Measurements from ENCODE around the gene MT3.

Gene MT3

GRCh38 chr16:56589141-56590039, at the start of gene MT3:
MT3 (plus strand) TSS chr16:56589528; CDS start chr16:56589591, 63 bp downstream.
- Histone ChIP-seq H3K36me3 (replicated peaks) (no peaks in the 10 kb centered on the region), H3K4me3 (ENCODE audit: low read depth, low read length) (peak within 1 kb of the TSS; percentile 27), H3K27me3 (replicated peaks) (peaks cover 23% of the 10 kb centered on the region), H3K27ac (no peak within 1 kb of the TSS)
- in situ Hi-C loops (cut with HindIII; ENCODE audit: low pct_ligation_motif_present, low sequenced_read_pairs): no loop called here
- no peak for DNase-seq
- no peak for TF ChIP-seq CTCF (IDR thresholded peaks at IDR 0.05; ENCODE audit: low read depth, low read length, missing control alignments)

GRCh38 chr16:56539656-56540055, 49.7 kb upstream of the MT3 start:
- Histone ChIP-seq H3K36me3 (replicated peaks) (no peaks in the 10 kb centered on the region), H3K27me3 (replicated peaks) (no peaks in the 10 kb centered on the region), H3K4me3 (ENCODE audit: low read depth, low read length) (no peak overlapping the region), H3K27ac (no peak overlapping the region)
- DNase-seq: no peak
- no peak for TF ChIP-seq CTCF (IDR thresholded peaks at IDR 0.05; ENCODE audit: low read depth, low read length, missing control alignments)
- in situ Hi-C loops (cut with HindIII; ENCODE audit: low pct_ligation_motif_present, low sequenced_read_pairs): no loop called here

- no peak for DNase-seq
- in situ Hi-C loops (cut with HindIII; ENCODE audit: low pct_ligation_motif_present, low sequenced_read_pairs): no loop called here
- Histone ChIP-seq H3K4me3 (ENCODE audit: low read depth, low read length) (no peak overlapping the region), H3K27me3 (replicated peaks) (no peaks in the 10 kb centered on the region), H3K27ac (no peak overlapping the region), H3K36me3 (replicated peaks) (no peaks in the 10 kb centered on the region)
- no peak for TF ChIP-seq CTCF (IDR thresholded peaks at IDR 0.05; ENCODE audit: low read depth, low read length, missing control alignments)
These were observed 47.3 kb upstream of the MT3 start for GRCh38 chr16:56542039-56542438.

GRCh38 chr16:56547120-56547948, 42.0 kb upstream of the MT3 start:
- no peak for TF ChIP-seq CTCF (IDR thresholded peaks at IDR 0.05; ENCODE audit: low read depth, low read length, missing control alignments)
- Histone ChIP-seq H3K27me3 (replicated peaks) (no peaks in the 10 kb centered on the region), H3K36me3 (replicated peaks) (no peaks in the 10 kb centered on the region), H3K4me3 (ENCODE audit: low read depth, low read length) (peak overlapping the region; percentile 3), H3K27ac (no peak overlapping the region)
- peak; percentile 26 for DNase-seq
- in situ Hi-C loops (cut with HindIII; ENCODE audit: low pct_ligation_motif_present, low sequenced_read_pairs): no loop called here

- Histone ChIP-seq H3K27ac (no peak overlapping the region), H3K4me3 (ENCODE audit: low read depth, low read length) (no peak overlapping the region), H3K27me3 (replicated peaks) (no peaks in the 10 kb centered on the region), H3K36me3 (replicated peaks) (no peaks in the 10 kb centered on the region)
- in situ Hi-C loops (cut with HindIII; ENCODE audit: low pct_ligation_motif_present, low sequenced_read_pairs): no loop called here
- DNase-seq: no peak
- TF ChIP-seq CTCF (IDR thresholded peaks at IDR 0.05; ENCODE audit: low read depth, low read length, missing control alignments): no peak
These were observed 41.3 kb upstream of the MT3 start for GRCh38 chr16:56547949-56548567.
